ENCODE data around the gene SERPINA6.
"Not testable (repeated sequence)": the region's sequence is repeated elsewhere in the genome, so short reads cannot be mapped to it uniquely, and the experiment has no call there.

SERPINA6 gene

GRCh38 chr14:94305620-94306019 is 17.5 kb downstream of the SERPINA6 start:
- TF ChIP-seq CTCF (IDR thresholded peaks at IDR 0.05; ENCODE audit: low read length, missing control alignments): no peak
- no peak overlapping the region for H3K4me3 ChIP-seq (replicated peaks; ENCODE audit: low read depth, low read length)
- no peak for DNase-seq (ENCODE audit: low read depth)

- no peak overlapping the region for H3K4me3 ChIP-seq (replicated peaks; ENCODE audit: low read depth, low read length)
- no peak for TF ChIP-seq CTCF (IDR thresholded peaks at IDR 0.05; ENCODE audit: low read length, missing control alignments)
- no peak for DNase-seq (ENCODE audit: low read depth)
Observed at GRCh38 chr14:94304243-94304642, 18.9 kb downstream of the SERPINA6 start.

- DNase-seq (ENCODE audit: low read depth): no peak
- no peak for TF ChIP-seq CTCF (IDR thresholded peaks at IDR 0.05; ENCODE audit: low read length, missing control alignments)
- no peak overlapping the region for H3K4me3 ChIP-seq (replicated peaks; ENCODE audit: low read depth, low read length)
Observed at GRCh38 chr14:94303111-94303510, 20.0 kb downstream of the SERPINA6 start.

GRCh38 chr14:94298130-94298529 is 25.0 kb downstream of the SERPINA6 start:
- TF ChIP-seq CTCF (IDR thresholded peaks at IDR 0.05; ENCODE audit: low read length, missing control alignments): no peak
- no peak overlapping the region for H3K4me3 ChIP-seq (replicated peaks; ENCODE audit: low read depth, low read length)
- DNase-seq (ENCODE audit: low read depth): no peak

GRCh38 chr14:94296181-94296545 is 27.0 kb downstream of the SERPINA6 start:
- not testable (repeated sequence) for DNase-seq (ENCODE audit: low read depth); H3K4me3 ChIP-seq (replicated peaks; ENCODE audit: low read depth, low read length)

GRCh38 chr14:94295360-94296180 is 27.6 kb downstream of the SERPINA6 start:
- TF ChIP-seq CTCF (IDR thresholded peaks at IDR 0.05; ENCODE audit: low read length, missing control alignments): no peak
- no peak overlapping the region for H3K4me3 ChIP-seq (replicated peaks; ENCODE audit: low read depth, low read length)
- DNase-seq (ENCODE audit: low read depth): no peak

- TF ChIP-seq CTCF (IDR thresholded peaks at IDR 0.05; ENCODE audit: low read length, missing control alignments): no peak
- H3K4me3 ChIP-seq (replicated peaks; ENCODE audit: low read depth, low read length): no peak overlapping the region
- DNase-seq (ENCODE audit: low read depth): no peak
Observed at GRCh38 chr14:94293578-94293924, 29.6 kb downstream of the SERPINA6 start.
